GM12874 (cell line): Measurements from ENCODE around the gene KRT5.

Source experiments
- CTCF ChIP-seq: IDR thresholded peaks from 2 replicates; pipeline ENCODE4 v1.5.1; 2011; ENCODE audit warnings: low read depth, mild to moderate bottlenecking, control low read depth, low read length, moderate library complexity; ENCODE audit not compliant: insufficient read depth

The KRT5 gene

GRCh38 chr12:52524241-52524897 lies 4.2 kb upstream of the KRT5 start:
- no peak for TF ChIP-seq CTCF

- TF ChIP-seq CTCF = no peak
Measured at GRCh38 chr12:52523824-52524223, 3.6 kb upstream of the KRT5 start.

GRCh38 chr12:52522346-52523011 lies 2.3 kb upstream of the KRT5 start:
- no peak for TF ChIP-seq CTCF

GRCh38 chr12:52521568-52522266 lies 1.5 kb upstream of the KRT5 start:
- no peak for TF ChIP-seq CTCF

- TF ChIP-seq CTCF = no peak
Measured at GRCh38 chr12:52521175-52521567, 977 bp upstream of the KRT5 start.

GRCh38 chr12:52519387-52519703 lies 849 bp downstream of the KRT5 start:
- no peak for TF ChIP-seq CTCF

- TF ChIP-seq CTCF = no peak
Measured at GRCh38 chr12:52518574-52519386, 1.4 kb downstream of the KRT5 start.
